GM21423 (cell line): ENCODE data around the gene PPP2R1A.
"Not testable (repeated sequence)": the region's sequence is repeated elsewhere in the genome, so short reads cannot be mapped to it uniquely, and the experiment has no call there.

Source experiments
- ATAC-seq: cut with Tn5 transposase; IDR thresholded peaks from one replicate; pipeline ENCODE4 v1.9.1; 2021; ENCODE audit warnings: mild to moderate bottlenecking, moderate library complexity; ENCODE audit not compliant: unreplicated experiment

Gene PPP2R1A

GRCh38 chr19:52237771-52238400 is 48.0 kb downstream of the PPP2R1A start:
- ATAC-seq: no peak

DNA sequence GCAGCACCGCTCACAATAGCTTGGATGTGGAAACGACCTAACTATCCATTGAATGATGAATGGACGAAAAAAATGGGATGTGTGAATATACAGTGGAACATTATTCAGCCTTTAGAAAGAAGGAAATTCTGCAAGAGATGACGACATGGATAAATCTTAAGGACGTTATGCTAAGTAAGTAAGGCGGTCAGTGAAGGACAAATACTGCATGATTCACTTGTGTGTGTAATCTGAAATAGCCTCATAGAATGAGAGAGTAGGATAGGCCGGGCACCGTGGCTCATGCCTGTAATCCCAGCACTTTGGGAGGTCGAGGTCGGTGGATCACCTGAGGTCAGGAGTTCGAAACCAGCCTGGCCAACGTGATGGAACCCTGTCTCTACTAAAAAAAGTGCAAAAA is 54.2 kb downstream of the PPP2R1A start:
- no peak for ATAC-seq

DNA sequence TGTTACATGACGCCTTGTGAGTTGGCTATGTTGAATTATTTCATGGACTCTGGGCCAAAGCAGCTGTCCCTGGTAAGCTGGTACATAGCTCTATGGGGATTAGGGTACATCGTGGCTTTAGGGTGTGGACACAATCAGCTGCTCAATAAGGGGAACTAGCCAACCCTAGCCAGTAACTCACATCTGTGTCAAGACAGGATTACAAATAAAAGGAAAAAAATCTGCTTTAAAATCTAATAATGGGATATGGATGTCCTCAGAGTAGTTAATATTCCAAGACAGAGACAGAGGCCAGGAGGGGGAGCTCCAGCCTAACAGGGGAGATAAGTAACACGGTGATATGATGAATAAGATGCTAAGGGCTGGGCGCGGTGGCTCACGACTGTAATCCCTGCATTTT is 58.4 kb downstream of the PPP2R1A start:
- no peak for ATAC-seq

DNA sequence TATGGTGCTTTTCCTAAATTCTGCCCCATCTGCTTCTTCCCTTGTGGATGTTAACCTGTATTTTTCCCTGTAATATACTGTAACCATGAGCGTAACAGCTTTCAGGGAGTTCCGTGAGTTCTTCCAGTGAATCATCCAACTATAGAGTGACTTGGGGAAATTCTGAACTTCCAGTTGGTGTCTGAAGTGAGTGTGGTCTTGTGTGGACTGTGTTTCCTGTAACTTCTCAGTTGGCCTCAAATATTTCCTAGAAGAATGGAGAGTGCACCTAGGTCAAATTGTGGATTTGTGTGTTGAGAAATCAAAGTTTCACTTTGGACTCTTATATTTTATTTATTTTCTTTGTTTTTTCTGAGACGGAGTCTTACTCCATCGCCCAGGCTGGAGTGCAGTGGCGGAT is 68.6 kb downstream of the PPP2R1A start:
- ATAC-seq: no peak

DNA sequence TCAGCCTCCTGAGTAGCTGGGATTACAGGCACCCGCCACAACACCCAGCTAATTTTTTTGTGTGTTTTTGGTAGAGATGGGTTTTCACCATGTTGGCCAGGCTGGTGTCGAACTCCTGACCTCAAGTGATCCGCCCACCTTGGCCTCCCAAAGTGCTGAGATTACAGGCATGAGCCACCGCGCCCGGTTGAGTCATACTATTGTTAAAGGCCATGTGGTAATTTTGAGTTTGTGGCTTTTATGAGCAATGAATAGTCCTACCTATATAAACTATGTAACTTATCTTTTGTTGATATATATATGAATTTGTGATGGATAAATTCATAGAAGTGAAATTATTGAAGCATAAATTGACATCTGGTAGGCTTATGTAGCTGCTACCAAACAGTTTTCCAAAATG is 75.7 kb downstream of the PPP2R1A start:
- ATAC-seq: not testable (repeated sequence)

GRCh38 chr19:52269338-52270261 is 79.7 kb downstream of the PPP2R1A start, which contains the start of gene ZNF766:
TSS of gene ZNF766 (plus strand) at chr19:52269587. CDS start at chr19:52269614, 27 bp downstream.
- ATAC-seq: peak; percentile 92

GRCh38 chr19:52270266-52270885 is 80.5 kb downstream of the PPP2R1A start:
- ATAC-seq: peak; percentile 11

DNA sequence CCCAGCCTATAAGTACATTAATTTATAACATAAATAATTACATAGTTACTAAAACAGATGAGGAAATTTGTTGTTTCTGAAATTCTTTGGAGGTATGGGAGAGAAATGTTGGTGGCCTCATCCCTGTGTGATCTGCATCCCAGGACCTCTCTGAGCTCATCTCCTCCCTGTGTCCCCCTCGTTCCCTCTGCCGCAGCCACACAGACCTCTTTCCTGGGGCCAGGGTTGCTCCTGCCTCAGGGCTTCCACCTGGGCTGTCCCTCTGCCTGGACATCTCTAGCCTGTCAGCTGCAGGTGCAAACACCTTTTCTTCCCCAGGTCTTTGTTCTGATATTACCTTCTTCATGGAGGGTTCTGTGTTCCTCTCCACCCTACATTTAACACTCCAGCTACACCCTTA is 83.4 kb downstream of the PPP2R1A start:
- ATAC-seq: no peak

DNA sequence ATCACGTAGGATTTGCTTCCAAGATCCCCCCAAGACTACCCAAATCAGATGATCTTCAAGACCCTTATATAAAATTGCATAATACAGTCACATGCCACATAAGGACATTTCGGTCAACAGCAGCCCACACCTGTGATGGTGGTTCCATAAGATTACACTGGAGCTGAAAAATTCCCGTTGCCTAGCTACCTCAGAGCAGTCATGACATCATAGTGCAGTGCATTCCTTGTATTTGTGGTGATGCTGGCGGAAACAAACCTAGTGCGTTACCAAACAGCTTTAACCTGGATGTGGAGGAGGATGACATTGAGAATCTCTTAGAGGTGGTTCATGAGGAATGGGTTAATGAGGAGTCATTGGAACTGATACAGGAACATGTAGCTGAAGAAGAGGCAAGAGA is 84.3 kb downstream of the PPP2R1A start:
- no peak for ATAC-seq

- no peak for ATAC-seq
These were observed 86.1 kb downstream of the PPP2R1A start for GRCh38 chr19:52275988-52276387.

DNA sequence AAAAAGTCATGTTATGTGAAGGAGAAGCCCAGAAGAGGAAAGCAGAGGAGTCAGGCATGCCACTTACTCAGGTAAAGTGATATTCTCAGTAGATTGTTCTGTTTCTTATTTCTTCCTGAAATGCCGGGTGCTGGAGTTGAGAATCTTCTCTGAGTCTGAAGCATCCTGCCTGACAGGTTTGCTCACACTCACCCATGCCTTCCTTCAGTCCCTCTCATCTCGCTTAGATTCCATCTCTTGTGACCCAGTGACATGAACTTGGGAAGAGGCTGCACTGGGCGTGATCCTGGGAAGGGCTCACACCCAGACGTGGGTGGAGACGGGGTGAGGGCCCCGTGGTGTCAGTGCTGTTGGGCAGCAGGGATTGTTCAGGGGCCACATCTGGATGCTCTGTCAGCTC is 87.6 kb downstream of the PPP2R1A start:
- ATAC-seq: no peak
